Measurements from ENCODE around the gene PCBP2. TPM values are rescaled to one million over a fixed set of nuclear protein-coding genes. Genes with fewer than 3 reads are reported as not detected.

PCBP2 gene
- total and polyA plus RNA-seq, 2 donors (not counting 3 experiments of a cell fraction or from before 2014, with no cell fraction given): 526 to 995 TPM

DNA sequence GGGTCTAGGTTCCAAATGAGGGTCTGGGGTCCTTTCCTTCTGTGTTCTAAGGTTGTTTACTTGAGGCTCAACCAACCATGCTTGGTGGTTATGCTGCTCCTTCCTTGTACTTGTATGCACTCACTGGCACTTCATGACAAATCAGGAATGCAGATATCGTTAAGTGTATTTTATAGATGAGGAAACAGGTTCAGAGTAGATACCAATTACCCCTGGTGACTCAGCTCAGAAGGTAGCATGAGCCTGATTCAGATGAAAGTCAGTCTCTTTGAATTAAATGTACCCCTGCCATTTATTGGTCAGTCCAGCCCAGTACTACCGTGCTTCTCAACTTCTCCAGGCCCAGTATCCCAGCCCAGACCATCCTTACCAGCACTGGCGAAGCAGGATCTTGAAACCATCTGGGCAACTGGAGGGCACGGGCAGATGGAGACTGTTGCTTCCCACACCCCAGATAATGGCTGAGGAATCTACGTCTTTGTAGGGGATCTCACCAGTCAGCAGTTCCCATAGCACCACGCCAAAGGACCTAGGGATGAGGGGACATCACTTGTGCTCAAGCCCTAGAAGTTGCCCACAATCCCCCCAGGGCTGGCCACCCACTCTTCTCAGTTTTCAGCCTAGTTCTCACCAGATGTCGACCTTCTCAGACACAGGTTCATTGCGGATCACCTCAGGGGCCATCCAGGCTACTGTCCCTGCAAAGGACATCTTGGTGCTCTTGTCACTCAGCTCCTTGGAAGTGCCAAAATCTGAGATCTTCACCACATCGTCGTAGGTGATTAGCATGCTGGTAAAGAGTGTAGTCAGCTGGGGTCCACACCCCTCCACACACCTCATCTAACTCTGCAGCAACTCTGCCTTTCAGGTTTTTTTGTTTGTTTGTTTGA lies 33.0 kb downstream of the PCBP2 start:
- no peak overlapping the region for H3K9ac ChIP-seq (replicated peaks; ENCODE audit: extremely low read depth, insufficient read depth, low read length)
- H3K27ac ChIP-seq (ENCODE audit: insufficient read depth, low read depth, low read length): no peak overlapping the region
- H3K4me3 ChIP-seq (replicated peaks in 1 of 3; ENCODE audit: insufficient read depth in 1 of 3, low read depth in 1 of 3, low read length in 3 of 3): no peak overlapping the region
- BruUV-seq (replicated peaks): TSS peak; percentile 2
- ChIA-PET POLR2A (no interaction called here), CTCF (no interaction called here)
- H3K36me3 ChIP-seq (ENCODE audit: control insufficient read depth in 2 of 2, extremely low read depth in 1 of 2, insufficient read depth in 2 of 2, low read length in 2 of 2): peaks cover 12 to 55% of the 10 kb centered on the region in 2 experiments
- H3K79me2 ChIP-seq (ENCODE audit: control insufficient read depth, insufficient read depth, low read length): no peaks in the 10 kb centered on the region
- dilution Hi-C loops (cut with MboI; ENCODE audit: extremely low pct_ligation_motif_present, low sequenced_read_pairs): no loop called here
- DNase-seq (ENCODE audit: low read depth, low spot score) (no peak), FAIRE-seq (peak; percentile 60)
- no peaks in the 10 kb centered on the region for H3K4me1 ChIP-seq (ENCODE audit: control insufficient read depth, extremely low read depth, insufficient read depth, low read length)
- no peak overlapping the region for H2AFZ ChIP-seq (ENCODE audit: low read depth, low read length)
- H3K9me1 ChIP-seq (replicated peaks; ENCODE audit: control insufficient read depth, extremely low read depth, insufficient read depth, low read length): no peaks in the 10 kb centered on the region
- no peaks in the 10 kb centered on the region for H4K20me1 ChIP-seq (replicated peaks; ENCODE audit: control insufficient read depth, extremely low read depth, insufficient read depth, low read length)
- TF ChIP-seq POLR2A (IDR thresholded peaks at IDR 0.05; ENCODE audit: low read depth, low read length): peak; percentile 41
- TF ChIP-seq, protein P1, sequence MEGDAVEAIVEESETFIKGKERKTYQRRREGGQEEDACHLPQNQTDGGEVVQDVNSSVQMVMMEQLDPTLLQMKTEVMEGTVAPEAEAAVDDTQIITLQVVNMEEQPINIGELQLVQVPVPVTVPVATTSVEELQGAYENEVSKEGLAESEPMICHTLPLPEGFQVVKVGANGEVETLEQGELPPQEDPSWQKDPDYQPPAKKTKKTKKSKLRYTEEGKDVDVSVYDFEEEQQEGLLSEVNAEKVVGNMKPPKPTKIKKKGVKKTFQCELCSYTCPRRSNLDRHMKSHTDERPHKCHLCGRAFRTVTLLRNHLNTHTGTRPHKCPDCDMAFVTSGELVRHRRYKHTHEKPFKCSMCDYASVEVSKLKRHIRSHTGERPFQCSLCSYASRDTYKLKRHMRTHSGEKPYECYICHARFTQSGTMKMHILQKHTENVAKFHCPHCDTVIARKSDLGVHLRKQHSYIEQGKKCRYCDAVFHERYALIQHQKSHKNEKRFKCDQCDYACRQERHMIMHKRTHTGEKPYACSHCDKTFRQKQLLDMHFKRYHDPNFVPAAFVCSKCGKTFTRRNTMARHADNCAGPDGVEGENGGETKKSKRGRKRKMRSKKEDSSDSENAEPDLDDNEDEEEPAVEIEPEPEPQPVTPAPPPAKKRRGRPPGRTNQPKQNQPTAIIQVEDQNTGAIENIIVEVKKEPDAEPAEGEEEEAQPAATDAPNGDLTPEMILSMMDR (IDR thresholded peaks at IDR 0.05; ENCODE audit: extremely low read depth in 1 of 2, insufficient read depth in 1 of 2, low read depth in 1 of 2, low read length in 2 of 2): no peak
- TF ChIP-seq MYC (IDR thresholded peaks at IDR 0.05; ENCODE audit: low read depth, low read length): no peak
- TF ChIP-seq, protein P2, sequence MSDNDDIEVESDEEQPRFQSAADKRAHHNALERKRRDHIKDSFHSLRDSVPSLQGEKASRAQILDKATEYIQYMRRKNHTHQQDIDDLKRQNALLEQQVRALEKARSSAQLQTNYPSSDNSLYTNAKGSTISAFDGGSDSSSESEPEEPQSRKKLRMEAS (IDR thresholded peaks at IDR 0.05; ENCODE audit: insufficient read depth, insufficient read length): no peak
- TF ChIP-seq EZH2 (IDR thresholded peaks at IDR 0.05; ENCODE audit: borderline replicate concordance, low read depth, low read length, severe bottlenecking): no peak
- no peaks in the 10 kb centered on the region for H3K9me3 ChIP-seq (replicated peaks; ENCODE audit: control insufficient read depth, insufficient read depth, low read length)
- no peak overlapping the region for H3K4me2 ChIP-seq (ENCODE audit: insufficient read depth, low read length)
- H3K27me3 ChIP-seq (ENCODE audit: control insufficient read depth in 2 of 2, insufficient read depth in 2 of 2, low read length in 2 of 2): no peaks in the 10 kb centered on the region
- intact Hi-C loops (cut with micrococcal nuclease): no loop called here

All from endothelial cell of umbilical vein (primary cell).